C4-2B (cell line): ENCODE measurements around the gene C1RL.

Experiments
- H3K27ac ChIP-seq: fragments of 450-650 bp; 2 replicates; pipeline ENCODE4 v1.5.1; 2017
- CTCF ChIP-seq: fragments of 450-650 bp; conservative IDR thresholded peaks from 2 replicates; pipeline ENCODE4 v1.5.1; 2017; ENCODE audit warnings: mild to moderate bottlenecking
- ZFX ChIP-seq: fragments of 450-650 bp; IDR thresholded peaks from 2 replicates; pipeline ENCODE4 v1.6.1; 2017

Gene C1RL

GRCh38 chr12:7152818-7153217 is 43.8 kb upstream of the C1RL start:
- TF ChIP-seq CTCF (no peak), ZFX (no peak)
- no peak overlapping the region for H3K27ac ChIP-seq

- TF ChIP-seq CTCF (no peak), ZFX (no peak)
- no peak overlapping the region for H3K27ac ChIP-seq
Observed at GRCh38 chr12:7151532-7151931, 42.5 kb upstream of the C1RL start.

GRCh38 chr12:7150841-7151240 is 41.8 kb upstream of the C1RL start:
- H3K27ac ChIP-seq, result no peak overlapping the region
- TF ChIP-seq ZFX, result no peak
- TF ChIP-seq CTCF, result no peak

- TF ChIP-seq CTCF (no peak), ZFX (no peak)
- H3K27ac ChIP-seq, result no peak overlapping the region
Observed at GRCh38 chr12:7150356-7150755, 41.3 kb upstream of the C1RL start.

- TF ChIP-seq ZFX (no peak), CTCF (no peak)
- no peak overlapping the region for H3K27ac ChIP-seq
Observed at GRCh38 chr12:7146906-7147305, 37.9 kb upstream of the C1RL start.

- TF ChIP-seq ZFX (no peak), CTCF (no peak)
- H3K27ac ChIP-seq, result no peak overlapping the region
Observed at GRCh38 chr12:7146228-7146627, 37.2 kb upstream of the C1RL start.

- TF ChIP-seq ZFX (no peak), CTCF (no peak)
- H3K27ac ChIP-seq, result no peak overlapping the region
Observed at GRCh38 chr12:7145671-7146070, 36.7 kb upstream of the C1RL start.
